Stimulated activated CD4-positive, alpha-beta T cell treated with anti-CD3 and anti-CD28 coated beads, Interleukin-15, amount 100 ng/mL, for 1 hour (primary cell): Measurements from ENCODE around the gene CENPO.
"Not testable (repeated sequence)": the region's sequence is repeated elsewhere in the genome, so short reads cannot be mapped to it uniquely, and the experiment has no call there.

ENCODE experiments used
- DNase-seq, 2 donors: peaks; one replicate each; pipeline ENCODE4 v3.0.0-alpha.2; 2020; ENCODE audit warnings: low read depth in 1 of 2, low spot score in 1 of 2

The CENPO gene

GRCh38 chr2:24787532-24787931 is 5.7 kb upstream of the CENPO start:
- no peak for DNase-seq

GRCh38 chr2:24788816-24789215 is 4.4 kb upstream of the CENPO start:
- DNase-seq = no peak

GRCh38 chr2:24791452-24791851 is 1.8 kb upstream of the CENPO start:
- no peak for DNase-seq

GRCh38 chr2:24792542-24792873 is 717 bp upstream of the CENPO start:
- DNase-seq = no peak

GRCh38 chr2:24793761-24794435 is 673 bp downstream of the CENPO start:
- no peak for DNase-seq

GRCh38 chr2:24797644-24798043 is 4.4 kb downstream of the CENPO start:
- no peak for DNase-seq

GRCh38 chr2:24800487-24800886 is 7.3 kb downstream of the CENPO start:
- DNase-seq = not testable (repeated sequence)

GRCh38 chr2:24805811-24806660 is 12.8 kb downstream of the CENPO start:
- DNase-seq = not testable (repeated sequence)

GRCh38 chr2:24806661-24807036 is 13.4 kb downstream of the CENPO start:
- DNase-seq = no peak

GRCh38 chr2:24809316-24810007 is 16.2 kb downstream of the CENPO start:
- no peak for DNase-seq

GRCh38 chr2:24813691-24814137 is 20.5 kb downstream of the CENPO start:
- no peak for DNase-seq

- no peak for DNase-seq
Measured at GRCh38 chr2:24814516-24814915, 21.3 kb downstream of the CENPO start.

GRCh38 chr2:24815171-24815570 is 21.9 kb downstream of the CENPO start:
- DNase-seq = no peak

GRCh38 chr2:24816404-24816803 is 23.2 kb downstream of the CENPO start:
- DNase-seq = no peak

GRCh38 chr2:24816884-24817283 is 23.7 kb downstream of the CENPO start:
- no peak for DNase-seq

- DNase-seq = no peak
Measured at GRCh38 chr2:24818721-24819167, 25.5 kb downstream of the CENPO start.

- DNase-seq = no peak
Measured at GRCh38 chr2:24819442-24820174, 26.4 kb downstream of the CENPO start.

- DNase-seq = no peak
Measured at GRCh38 chr2:24820175-24820513, 26.9 kb downstream of the CENPO start.

- no peak for DNase-seq
Measured at GRCh38 chr2:24820598-24821432, 27.6 kb downstream of the CENPO start.

- no peak for DNase-seq
Measured at GRCh38 chr2:24821433-24821891, 28.2 kb downstream of the CENPO start.
